ENCODE measurements around the gene MEGF8. TPM values are rescaled to one million over a fixed set of nuclear protein-coding genes. Genes with fewer than 3 reads are reported as not detected.

Gene MEGF8
- total and polyA plus RNA-seq, 9 of the 15 experiments (the other 6 are each of a cell fraction or from before 2014, with no cell fraction given) = 0.28 to 13.1 (median 3.0) TPM

GRCh38 chr19:42287827-42288107, 37.7 kb upstream of the MEGF8 start (continued):
- TF ChIP-seq, protein P1, sequence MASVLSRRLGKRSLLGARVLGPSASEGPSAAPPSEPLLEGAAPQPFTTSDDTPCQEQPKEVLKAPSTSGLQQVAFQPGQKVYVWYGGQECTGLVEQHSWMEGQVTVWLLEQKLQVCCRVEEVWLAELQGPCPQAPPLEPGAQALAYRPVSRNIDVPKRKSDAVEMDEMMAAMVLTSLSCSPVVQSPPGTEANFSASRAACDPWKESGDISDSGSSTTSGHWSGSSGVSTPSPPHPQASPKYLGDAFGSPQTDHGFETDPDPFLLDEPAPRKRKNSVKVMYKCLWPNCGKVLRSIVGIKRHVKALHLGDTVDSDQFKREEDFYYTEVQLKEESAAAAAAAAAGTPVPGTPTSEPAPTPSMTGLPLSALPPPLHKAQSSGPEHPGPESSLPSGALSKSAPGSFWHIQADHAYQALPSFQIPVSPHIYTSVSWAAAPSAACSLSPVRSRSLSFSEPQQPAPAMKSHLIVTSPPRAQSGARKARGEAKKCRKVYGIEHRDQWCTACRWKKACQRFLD (CRISPR knock-in tag; IDR thresholded peaks at IDR 0.05) = no peak
- no peak for TF ChIP-seq PTRF (tag; IDR thresholded peaks at IDR 0.05)
- no peak for TF ChIP-seq DDX20 (tag; IDR thresholded peaks at IDR 0.05; ENCODE audit: low read depth)
- TF ChIP-seq SMARCA4 (IDR thresholded peaks at IDR 0.05) = no peak
- no peak for TF ChIP-seq XRCC4 (IDR thresholded peaks at IDR 0.05; ENCODE audit: extremely low read depth, insufficient read depth, insufficient read length)

- CTCF ChIA-PET (ENCODE audit: low intra/inter-chr PET ratio) = interaction anchor here (0.6 kb wide), 1 partner anchor 8 kb away, joined by 3 read pairs; no protein-coding TSS in a partner anchor
- intact Hi-C loops (cut with micrococcal nuclease) = no loop called here
- no peaks in the 10 kb centered on the region for H3K9me3 ChIP-seq (replicated peaks; ENCODE audit: control insufficient read depth, insufficient read depth, low read depth, low read length)
- H3K27ac ChIP-seq (ENCODE audit: extremely low read depth, low read depth, low read length) = no peak overlapping the region
- H3K79me2 ChIP-seq (ENCODE audit: control insufficient read depth, insufficient read depth, low read length) = peaks cover 26% of the 10 kb centered on the region
- FAIRE-seq = no peak
- no peaks in the 10 kb centered on the region for H3K9me1 ChIP-seq (ENCODE audit: control insufficient read depth, insufficient read depth, low read length)
- H3K9ac ChIP-seq (ENCODE audit: insufficient read depth in 1 of 2, low read depth in 2 of 2, low read length in 2 of 2) = peak overlapping the region in 1 of 2 experiments; percentile 60; a peak in 1 of 4 replicates
- no peak for DNase-seq (ENCODE audit: extremely low read depth in 1 of 4, low spot score in 3 of 4)
- 70% methylated on average over 4 of the region's 4 CpGs for WGBS (ENCODE audit: insufficient coverage, low coverage, missing lambda C conversion rate)
- no peak overlapping the region for H3K4me3 ChIP-seq
- no peak overlapping the region for H3K4me2 ChIP-seq (ENCODE audit: insufficient read depth, low read length)
- ATAC-seq = no peak
- peaks cover 69% of the 10 kb centered on the region; the same call in 2 of the 3 replicates for H3K36me3 ChIP-seq (ENCODE audit: control insufficient read depth, insufficient read depth, low read length)
- in situ Hi-C loops (cut with MboI) = no loop called here
- H3K4me1 ChIP-seq (replicated peaks in 1 of 2; ENCODE audit: control insufficient read depth in 2 of 2, insufficient read depth in 2 of 2, low read length in 2 of 2) = peaks cover 17 to 82% of the 10 kb centered on the region in 2 experiments; a peak in 4 of 5 replicates
- no peaks in the 10 kb centered on the region for H3K27me3 ChIP-seq (ENCODE audit: control insufficient read depth in 2 of 2, insufficient read depth in 2 of 2, low read length in 2 of 2)
- BruUV-seq (replicated peaks) = no TSS peak
- 0 out of 2 replicates have a peak, but pooled peaks cover 8% of the 10 kb centered on the region for H4K20me1 ChIP-seq (replicated peaks; ENCODE audit: control insufficient read depth, insufficient read depth, low read length)
- POLR2A ChIA-PET = interaction anchor here (1.2 kb wide), 1 partner anchor 14 kb away, joined by 4 read pairs; the partner anchor contains the start of genes PAFAH1B3 and PRR19
- H2AFZ ChIP-seq (ENCODE audit: low read depth, low read length) = no peak overlapping the region
- no peak for TF ChIP-seq JUNB (CRISPR knock-in tag; conservative IDR thresholded peaks at IDR 0.05)
- TF ChIP-seq ZNF644 (tag; IDR thresholded peaks at IDR 0.05; ENCODE audit: low read depth) = no peak
- TF ChIP-seq ZNF3 (CRISPR knock-in tag; IDR thresholded peaks at IDR 0.05) = no peak
- TF ChIP-seq SMARCE1 (IDR thresholded peaks at IDR 0.05) = no peak
- TF ChIP-seq THRAP3 (IDR thresholded peaks at IDR 0.05; ENCODE audit: borderline replicate concordance) = no peak
- TF ChIP-seq PRPF4 (IDR thresholded peaks at IDR 0.05; ENCODE audit: insufficient read depth, low read depth, low read length, poor library complexity, severe bottlenecking) = no peak
- TF ChIP-seq, protein P2, sequence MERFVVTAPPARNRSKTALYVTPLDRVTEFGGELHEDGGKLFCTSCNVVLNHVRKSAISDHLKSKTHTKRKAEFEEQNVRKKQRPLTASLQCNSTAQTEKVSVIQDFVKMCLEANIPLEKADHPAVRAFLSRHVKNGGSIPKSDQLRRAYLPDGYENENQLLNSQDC (CRISPR knock-in tag; IDR thresholded peaks at IDR 0.05) = no peak
- TF ChIP-seq CBX5 (IDR thresholded peaks at IDR 0.05; ENCODE audit: borderline replicate concordance, low read depth) = no peak
- no peak for TF ChIP-seq MBD1 (CRISPR knock-in tag; IDR thresholded peaks at IDR 0.05)
- TF ChIP-seq HDAC3 (IDR thresholded peaks at IDR 0.05; ENCODE audit: borderline replicate concordance, partially characterized antibody) = no peak
- no peak for TF ChIP-seq ZNF41 (CRISPR knock-in tag; conservative IDR thresholded peaks at IDR 0.05)
- TF ChIP-seq PML (IDR thresholded peaks at IDR 0.05; ENCODE audit: low read length) = no peak
- TF ChIP-seq ARNT (IDR thresholded peaks at IDR 0.05) = no peak
- TF ChIP-seq, protein P3, sequence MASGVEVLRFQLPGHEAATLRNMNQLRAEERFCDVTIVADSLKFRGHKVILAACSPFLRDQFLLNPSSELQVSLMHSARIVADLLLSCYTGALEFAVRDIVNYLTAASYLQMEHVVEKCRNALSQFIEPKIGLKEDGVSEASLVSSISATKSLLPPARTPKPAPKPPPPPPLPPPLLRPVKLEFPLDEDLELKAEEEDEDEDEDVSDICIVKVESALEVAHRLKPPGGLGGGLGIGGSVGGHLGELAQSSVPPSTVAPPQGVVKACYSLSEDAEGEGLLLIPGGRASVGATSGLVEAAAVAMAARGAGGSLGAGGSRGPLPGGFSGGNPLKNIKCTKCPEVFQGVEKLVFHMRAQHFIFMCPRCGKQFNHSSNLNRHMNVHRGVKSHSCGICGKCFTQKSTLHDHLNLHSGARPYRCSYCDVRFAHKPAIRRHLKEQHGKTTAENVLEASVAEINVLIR (CRISPR knock-in tag; IDR thresholded peaks at IDR 0.05) = no peak
Measured at GRCh38 chr19:42288387-42288786, 37.0 kb upstream of the MEGF8 start.

Data from K562 (cell line).